Measurements from ENCODE around the gene LAMP2. TPM values are rescaled to one million over a fixed set of nuclear protein-coding genes. Genes with fewer than 3 reads are reported as not detected.

LAMP2 gene
- polyA plus RNA-seq, 1 donor from 2014 or later, result 42.6 TPM

DNA sequence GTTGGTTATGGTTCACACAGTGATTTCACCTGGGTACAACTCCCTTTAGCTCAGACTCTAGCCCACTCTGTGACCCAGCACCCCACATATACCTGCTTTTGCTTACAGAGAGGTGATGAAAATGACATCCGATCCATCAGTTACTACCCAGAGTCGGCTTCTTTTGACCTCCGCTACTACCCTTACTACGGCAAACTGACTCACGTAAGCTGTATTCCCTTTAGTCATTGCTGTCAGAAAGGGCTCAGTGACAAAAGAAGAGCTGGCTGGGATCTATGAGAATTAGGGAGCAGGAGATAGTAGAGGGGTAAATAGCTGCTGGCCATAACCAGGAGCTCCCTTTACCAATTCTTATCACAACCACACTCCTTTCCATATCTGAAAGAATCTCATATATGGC is 90.5 kb downstream of the LAMP2 start:
- no peaks in the 10 kb centered on the region for H3F3A ChIP-seq (ENCODE audit: insufficient read depth, low read length, poor library complexity, severe bottlenecking)

More for the DNA sequence above, 90.5 kb downstream of the LAMP2 start:
- Histone ChIP-seq H3K27ac (ENCODE audit: low read length) (no peak overlapping the region), H3K79me2 (replicated peaks; ENCODE audit: insufficient read depth, low read length) (no peaks in the 10 kb centered on the region), H4K20me1 (ENCODE audit: insufficient read depth) (no peaks in the 10 kb centered on the region), H3K36me3 (ENCODE audit: insufficient read depth, low read length) (no peaks in the 10 kb centered on the region), H3K27me3 (ENCODE audit: insufficient read depth, low read depth, low read length) (no peaks in the 10 kb centered on the region), H3K4me2 (ENCODE audit: low read length) (no peak overlapping the region), H2AFZ (ENCODE audit: low read depth, low read length) (no peak overlapping the region), H3K9me3 (ENCODE audit: low read length) (no peaks in the 10 kb centered on the region), H3K9ac (ENCODE audit: low read length) (no peak overlapping the region), H3K4me3 (ENCODE audit: low read length) (no peak overlapping the region), H3K9me2 (ENCODE audit: insufficient read depth, low read length) (no peaks in the 10 kb centered on the region)
- no peak for TF ChIP-seq POLR2AphosphoS5 (IDR thresholded peaks at IDR 0.05)

Small RNA genes lying within 50 kb of the gene (small RNA-seq; reads per million reads assigned to genes)
- gene RNU7-37P, result 0 to 0.24 (median 0) reads per million in 3 experiments

Other genes starting within 250 kb of the LAMP2 start
- 20.2 and 21.4 TPM in 2 replicates for gene ZBTB33, start 218.5 kb downstream of the LAMP2 start, polyA plus RNA-seq
- 7.5 and 7.6 TPM in 2 replicates for gene TMEM255A, start 157.8 kb downstream of the LAMP2 start, polyA plus RNA-seq
- not detected in 2 replicates for gene ATP1B4, start 107.2 kb downstream of the LAMP2 start, polyA plus RNA-seq
- 82.7 and 86.5 TPM in 2 replicates for gene CUL4B, start 91.7 kb upstream of the LAMP2 start, polyA plus RNA-seq
- 186 and 190 TPM in 2 replicates for gene MCTS1, start 134.8 kb upstream of the LAMP2 start, polyA plus RNA-seq
- gene C1GALT1C1, start 160.8 kb upstream of the LAMP2 start, polyA plus RNA-seq, result 25.2 and 26.6 TPM in 2 replicates